ENCODE data around the gene TBC1D7. TPM values are rescaled to one million over a fixed set of nuclear protein-coding genes. Genes with fewer than 3 reads are reported as not detected.
A peak's percentile ranks its signal among the peaks of the same experiment; 100 is the strongest.

The TBC1D7 gene
- total RNA-seq, 1 donor from 2014 or later, result 79.5 TPM

DNA sequence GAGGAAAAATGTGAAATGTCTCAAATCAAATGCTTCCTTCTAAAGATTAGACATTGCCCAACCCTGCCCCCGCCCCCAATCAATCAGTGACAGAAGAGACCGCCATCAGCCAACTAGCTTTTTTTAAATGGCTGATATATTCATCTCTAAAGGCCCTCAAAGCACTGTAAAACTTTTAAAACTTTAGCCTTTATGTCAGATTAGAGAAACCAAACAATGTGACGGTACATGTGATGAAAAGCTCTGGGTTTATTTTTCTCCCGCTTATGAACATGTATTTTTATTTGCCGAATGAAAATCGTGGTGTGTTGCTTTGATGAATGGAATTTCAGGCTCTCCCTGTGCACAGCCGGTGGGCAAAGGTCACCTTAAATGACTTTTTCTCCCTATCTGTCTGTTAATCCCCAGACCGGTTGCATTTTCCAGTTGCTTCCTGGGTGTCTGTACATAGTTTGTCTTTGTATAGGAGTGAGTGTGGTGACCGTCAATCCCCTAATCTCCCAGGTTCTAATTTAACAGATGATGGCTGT is 38.5 kb downstream of the TBC1D7 start:
- no peaks in the 10 kb centered on the region for H3K9me3 ChIP-seq
- no peak for TF ChIP-seq CTCF (IDR thresholded peaks at IDR 0.05)
- intact Hi-C loops (cut with DNase I), result no loop called here
- no peak overlapping the region for H3K4me3 ChIP-seq
- peak overlapping the region; percentile 3 to 50 for H3K27ac ChIP-seq
- peaks cover 0 to 6% of the 10 kb centered on the region in 2 donors for H3K4me1 ChIP-seq
- H3K36me3 ChIP-seq, result peaks cover 39 to 47% of the 10 kb centered on the region in 2 donors
- DNase-seq (ENCODE audit: low spot score in 2 of 2), result peak in 1 of 2 donors; percentile 58
- no peaks in the 10 kb centered on the region for H3K27me3 ChIP-seq

- intact Hi-C loops (cut with DNase I), result no loop called here
- H3K4me1 ChIP-seq, result peaks cover 0 to 6% of the 10 kb centered on the region in 2 donors
- H3K4me3 ChIP-seq, result no peak overlapping the region
- H3K27ac ChIP-seq, result peak overlapping the region in 1 of 2 donors; percentile 50
- H3K27me3 ChIP-seq, result no peaks in the 10 kb centered on the region
- DNase-seq (ENCODE audit: low spot score in 2 of 2), result no peak
- H3K9me3 ChIP-seq, result no peaks in the 10 kb centered on the region
- no peak for TF ChIP-seq CTCF (IDR thresholded peaks at IDR 0.05)
- H3K36me3 ChIP-seq, result peaks cover 35 to 46% of the 10 kb centered on the region in 2 donors
Measured at GRCh38 chr6:13288969-13289391, 39.4 kb downstream of the TBC1D7 start.

GRCh38 chr6:13288481-13288880 is 39.9 kb downstream of the TBC1D7 start:
- intact Hi-C loops (cut with DNase I), result no loop called here
- Histone ChIP-seq H3K4me1 (peaks cover 0 to 6% of the 10 kb centered on the region in 2 donors), H3K9me3 (no peaks in the 10 kb centered on the region), H3K27ac (peak overlapping the region in 1 of 2 donors; percentile 50), H3K4me3 (no peak overlapping the region), H3K36me3 (peaks cover 38 to 48% of the 10 kb centered on the region in 2 donors), H3K27me3 (no peaks in the 10 kb centered on the region)
- no peak for TF ChIP-seq CTCF (IDR thresholded peaks at IDR 0.05)
- no peak for DNase-seq (ENCODE audit: low spot score in 2 of 2)

DNA sequence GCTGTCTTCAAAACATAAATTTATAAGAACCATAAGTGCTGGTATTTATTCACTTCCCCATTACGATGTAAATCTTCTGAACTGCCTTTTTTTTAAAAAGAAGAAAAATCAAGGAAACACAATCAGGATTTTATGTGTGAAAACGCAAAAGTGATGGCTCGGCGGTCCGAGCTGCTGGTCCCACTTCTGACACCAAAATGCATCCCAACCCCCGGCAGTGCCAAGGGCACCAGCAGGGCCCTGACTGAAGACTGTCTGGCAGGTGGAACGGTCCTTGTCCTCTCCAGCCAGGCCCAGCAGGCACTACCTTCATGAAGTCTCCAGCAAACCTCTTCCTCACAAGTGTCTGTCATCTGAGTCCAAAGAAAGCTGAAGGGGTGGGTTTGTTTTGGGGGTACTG is 41.2 kb downstream of the TBC1D7 start:
- no peaks in the 10 kb centered on the region for H3K9me3 ChIP-seq
- DNase-seq (ENCODE audit: low spot score in 2 of 2), result no peak
- no peak overlapping the region for H3K4me3 ChIP-seq
- no peak for TF ChIP-seq CTCF (IDR thresholded peaks at IDR 0.05)
- H3K36me3 ChIP-seq, result peaks cover 40 to 52% of the 10 kb centered on the region in 2 donors
- intact Hi-C loops (cut with DNase I), result no loop called here
- H3K27me3 ChIP-seq, result no peaks in the 10 kb centered on the region
- no peak overlapping the region for H3K27ac ChIP-seq
- H3K4me1 ChIP-seq, result peaks cover 0 to 6% of the 10 kb centered on the region in 2 donors

DNA sequence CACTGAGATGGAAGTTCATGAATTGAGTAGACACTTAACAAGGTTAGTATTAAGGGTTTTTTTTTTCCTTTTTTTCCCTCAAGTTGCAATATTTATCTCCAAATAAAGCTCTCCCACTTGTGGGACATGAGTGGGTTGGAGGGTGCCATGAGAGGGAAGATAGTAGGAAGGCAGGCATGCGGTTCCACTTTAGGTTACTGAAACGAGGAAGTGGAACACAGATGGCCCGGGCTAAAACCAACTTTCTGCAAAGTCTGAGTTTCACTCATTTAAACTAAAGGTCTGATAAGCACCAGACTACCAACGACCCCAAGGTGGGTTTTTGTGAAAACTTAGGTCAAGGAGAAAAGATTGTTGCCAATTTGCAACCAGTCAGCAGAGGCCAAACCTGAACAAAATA is 42.2 kb downstream of the TBC1D7 start:
- DNase-seq (ENCODE audit: low spot score in 2 of 2), result peak in 1 of 2 donors; percentile 45
- Histone ChIP-seq H3K36me3 (peaks cover 40 to 61% of the 10 kb centered on the region in 2 donors), H3K27me3 (no peaks in the 10 kb centered on the region), H3K4me1 (peaks cover 0 to 6% of the 10 kb centered on the region in 2 donors), H3K27ac (no peak overlapping the region), H3K4me3 (no peak overlapping the region), H3K9me3 (no peaks in the 10 kb centered on the region)
- intact Hi-C loops (cut with DNase I), result no loop called here
- TF ChIP-seq CTCF (IDR thresholded peaks at IDR 0.05), result no peak
